SK-N-MC (cell line): Measurements from ENCODE around the gene WDR70.

ENCODE experiments used
- DNase-seq: peaks from one replicate; pipeline ENCODE4 v3.0.0-alpha.2; 2011; ENCODE audit warnings: low read depth, low spot score
- H3K27ac ChIP-seq: fragments of 200-600 bp; sonication (generic); 2 replicates; pipeline ENCODE4 v1.5.1; 2016; ENCODE audit warnings: mixed run types
- H3K36me3 ChIP-seq: fragments of 200-600 bp; sonication (generic); 2 replicates; pipeline ENCODE4 v1.6.1; 2017; ENCODE audit warnings: antibody characterized with exemption, low read length, mixed read lengths; ENCODE audit not compliant: insufficient read depth
- H3K4me3 ChIP-seq: fragments of 200-600 bp; sonication (generic); 2 replicates; pipeline ENCODE4 v1.5.1; 2016
- H3K9ac ChIP-seq: fragments of 200-600 bp; sonication (generic); 2 replicates; pipeline ENCODE4 v1.8.0; 2017; ENCODE audit warnings: mixed run types, mixed read lengths; ENCODE audit not compliant: insufficient read length
- H3K9me3 ChIP-seq: fragments of 200-600 bp; sonication (generic); 2 replicates; pipeline ENCODE4 v1.6.1; 2017; ENCODE audit warnings: low read depth, mild to moderate bottlenecking, antibody characterized with exemption, low read length, moderate library complexity, mixed read lengths
- EZH2 ChIP-seq: fragments of 200-600 bp; sonication (generic); IDR thresholded peaks from one replicate; pipeline ENCODE4 v1.6.1; 2017; ENCODE audit warnings: antibody characterized with exemption
- FOXP2 ChIP-seq: optimal IDR thresholded peaks from 2 replicates; pipeline ENCODE3; 2011; ENCODE audit warnings: mild to moderate bottlenecking, moderate library complexity; ENCODE audit not compliant: insufficient read depth; ENCODE audit errors: extremely low read length, control extremely low read depth
- POLR2AphosphoS5 ChIP-seq: IDR thresholded peaks from 2 replicates; pipeline ENCODE4 v1.6.1; 2012; ENCODE audit warnings: mild to moderate bottlenecking, low read depth, low read length, borderline replicate concordance

The WDR70 gene

GRCh38 chr5:37709020-37709419 is 329.9 kb downstream of the WDR70 start:
- Histone ChIP-seq H3K27ac (no peak overlapping the region), H3K9ac (no peak overlapping the region), H3K4me3 (no peak overlapping the region), H3K9me3 (no peaks in the 10 kb centered on the region), H3K36me3 (no peaks in the 10 kb centered on the region)
- no peak for DNase-seq
- TF ChIP-seq EZH2 (no peak), FOXP2 (no peak), POLR2AphosphoS5 (no peak)

- DNase-seq: no peak
- no peak for TF ChIP-seq POLR2AphosphoS5
- TF ChIP-seq EZH2: no peak
- TF ChIP-seq FOXP2: no peak
These were observed 331.8 kb downstream of the WDR70 start for GRCh38 chr5:37710965-37711364.

GRCh38 chr5:37712750-37713149 is 333.6 kb downstream of the WDR70 start:
- no peak for DNase-seq
- TF ChIP-seq EZH2: no peak
- TF ChIP-seq FOXP2: no peak
- TF ChIP-seq POLR2AphosphoS5: no peak
- no peak overlapping the region for H3K27ac ChIP-seq
- no peak overlapping the region for H3K9ac ChIP-seq
- no peaks in the 10 kb centered on the region for H3K9me3 ChIP-seq
- H3K36me3 ChIP-seq: no peaks in the 10 kb centered on the region
- H3K4me3 ChIP-seq: no peak overlapping the region

More at GRCh38 chr5:37710965-37711364, 331.8 kb downstream of the WDR70 start:
- Histone ChIP-seq H3K36me3 (no peaks in the 10 kb centered on the region), H3K9me3 (no peaks in the 10 kb centered on the region), H3K27ac (no peak overlapping the region), H3K4me3 (no peak overlapping the region), H3K9ac (no peak overlapping the region)

- H3K36me3 ChIP-seq: no peaks in the 10 kb centered on the region
- TF ChIP-seq EZH2 (no peak), POLR2AphosphoS5 (no peak), FOXP2 (no peak)
- H3K27ac ChIP-seq: no peak overlapping the region
- H3K4me3 ChIP-seq: no peak overlapping the region
- DNase-seq: peak; percentile 26
- H3K9ac ChIP-seq: no peak overlapping the region
- no peaks in the 10 kb centered on the region for H3K9me3 ChIP-seq
These were observed 335.6 kb downstream of the WDR70 start for GRCh38 chr5:37714756-37715155.

GRCh38 chr5:37715361-37715760 is 336.2 kb downstream of the WDR70 start:
- Histone ChIP-seq H3K36me3 (no peaks in the 10 kb centered on the region), H3K9me3 (no peaks in the 10 kb centered on the region), H3K9ac (no peak overlapping the region), H3K4me3 (no peak overlapping the region), H3K27ac (no peak overlapping the region)
- TF ChIP-seq FOXP2: no peak
- TF ChIP-seq EZH2: no peak
- no peak for TF ChIP-seq POLR2AphosphoS5
- DNase-seq: no peak

GRCh38 chr5:37715992-37716391 is 336.9 kb downstream of the WDR70 start:
- H3K36me3 ChIP-seq: no peaks in the 10 kb centered on the region
- no peak for DNase-seq
- H3K9ac ChIP-seq: no peak overlapping the region
- no peak overlapping the region for H3K27ac ChIP-seq
- TF ChIP-seq FOXP2 (no peak), POLR2AphosphoS5 (no peak), EZH2 (no peak)
- no peak overlapping the region for H3K4me3 ChIP-seq
- H3K9me3 ChIP-seq: no peaks in the 10 kb centered on the region

GRCh38 chr5:37716405-37716804 is 337.3 kb downstream of the WDR70 start:
- Histone ChIP-seq H3K9me3 (no peaks in the 10 kb centered on the region), H3K36me3 (no peaks in the 10 kb centered on the region), H3K27ac (no peak overlapping the region), H3K4me3 (no peak overlapping the region), H3K9ac (no peak overlapping the region)
- DNase-seq: no peak
- TF ChIP-seq EZH2: no peak
- no peak for TF ChIP-seq FOXP2
- TF ChIP-seq POLR2AphosphoS5: no peak

GRCh38 chr5:37717276-37717612 is 338.1 kb downstream of the WDR70 start:
- no peak overlapping the region for H3K27ac ChIP-seq
- peak overlapping the region; percentile 48 for H3K4me3 ChIP-seq
- TF ChIP-seq POLR2AphosphoS5 (no peak), FOXP2 (no peak), EZH2 (no peak)

GRCh38 chr5:37717613-37718431 is 338.7 kb downstream of the WDR70 start:
- no peak for TF ChIP-seq FOXP2
- peak; percentile 27; the same call in 1 of the 2 replicates for TF ChIP-seq POLR2AphosphoS5
- Histone ChIP-seq H3K4me3 (peak overlapping the region; percentile 48), H3K9ac (no peak overlapping the region), H3K9me3 (no peaks in the 10 kb centered on the region), H3K36me3 (no peaks in the 10 kb centered on the region), H3K27ac (no peak overlapping the region)
- peak; percentile 84 for DNase-seq

More at GRCh38 chr5:37717276-37717612, 338.1 kb downstream of the WDR70 start:
- no peaks in the 10 kb centered on the region for H3K36me3 ChIP-seq
- no peak for DNase-seq
- H3K9ac ChIP-seq: no peak overlapping the region
- H3K9me3 ChIP-seq: no peaks in the 10 kb centered on the region
